Stimulated activated CD4-positive, alpha-beta T cell treated with anti-CD3 and anti-CD28 coated beads, TNF-alpha, amount 100 ng/mL, for 48 hours (primary cell): ENCODE measurements around the gene TXNRD2.

Experiments
- DNase-seq, 3 donors: peaks; one replicate each; pipeline ENCODE4 v3.0.0-alpha.2; 2020; ENCODE audit warnings: low read depth in 3 of 3

The TXNRD2 gene

GRCh38 chr22:19825904-19826618 lies 115.6 kb downstream of the TXNRD2 start:
- DNase-seq: no peak
